Spleen (tissue), 7 donors: ENCODE results near the gene SIGLEC11.

Experiments
- CTCF ChIP-seq, 11 experiments: fragments of 200-600 bp in 7 of 11; fragments of 450-650 bp in 4 of 11; sonication (generic) in 4 of 11; IDR thresholded peaks in 8 of 11; conservative IDR thresholded peaks in 3 of 11; 1 replicate in 7 of 11; 2 replicates in 4 of 11; pipeline versions ENCODE4 v1.4.0 to v1.8.0; 2016 to 2021; ENCODE audit warnings: antibody characterized with exemption in 11 of 11, inconsistent platforms in 4 of 11, mild to moderate bottlenecking in 1 of 11
- POLR2A ChIP-seq, 3 donors: fragments of 450-650 bp; IDR thresholded peaks; one replicate each; pipeline ENCODE4 v1.5.1; 2017; ENCODE audit warnings: antibody characterized with exemption in 3 of 3, mild to moderate bottlenecking in 1 of 3
- POLR2AphosphoS5 ChIP-seq, 3 donors: sonication (generic); formaldehyde crosslinking; IDR thresholded peaks; one replicate each; pipeline ENCODE4 v1.5.1; 2017; ENCODE audit warnings: antibody characterized with exemption in 3 of 3
- donor health status: DM: no; HTN: no; CAD: no; lungs with moderate emphysema.
- donor health status: DM: no; HTN: no; CAD: no.
- donor health status: DM: no; HTN: no; CAD: no.

- TF ChIP-seq CTCF (IDR thresholded peaks at IDR 0.05 in 8 of 11, conservative IDR thresholded peaks at IDR 0.05 in 3 of 11) (no peak), POLR2A (IDR thresholded peaks at IDR 0.05) (no peak), POLR2AphosphoS5 (IDR thresholded peaks at IDR 0.05) (no peak)
Observed at GRCh38 chr19:49925486-49925885, 35.5 kb downstream of the SIGLEC11 start.
